ENCODE data around the gene ENTREP1.

- TF ChIP-seq POLR2AphosphoS5 (IDR thresholded peaks at IDR 0.05) (no peak), POLR2A (IDR thresholded peaks at IDR 0.05) (no peak)
- TF ChIP-seq, protein P1, sequence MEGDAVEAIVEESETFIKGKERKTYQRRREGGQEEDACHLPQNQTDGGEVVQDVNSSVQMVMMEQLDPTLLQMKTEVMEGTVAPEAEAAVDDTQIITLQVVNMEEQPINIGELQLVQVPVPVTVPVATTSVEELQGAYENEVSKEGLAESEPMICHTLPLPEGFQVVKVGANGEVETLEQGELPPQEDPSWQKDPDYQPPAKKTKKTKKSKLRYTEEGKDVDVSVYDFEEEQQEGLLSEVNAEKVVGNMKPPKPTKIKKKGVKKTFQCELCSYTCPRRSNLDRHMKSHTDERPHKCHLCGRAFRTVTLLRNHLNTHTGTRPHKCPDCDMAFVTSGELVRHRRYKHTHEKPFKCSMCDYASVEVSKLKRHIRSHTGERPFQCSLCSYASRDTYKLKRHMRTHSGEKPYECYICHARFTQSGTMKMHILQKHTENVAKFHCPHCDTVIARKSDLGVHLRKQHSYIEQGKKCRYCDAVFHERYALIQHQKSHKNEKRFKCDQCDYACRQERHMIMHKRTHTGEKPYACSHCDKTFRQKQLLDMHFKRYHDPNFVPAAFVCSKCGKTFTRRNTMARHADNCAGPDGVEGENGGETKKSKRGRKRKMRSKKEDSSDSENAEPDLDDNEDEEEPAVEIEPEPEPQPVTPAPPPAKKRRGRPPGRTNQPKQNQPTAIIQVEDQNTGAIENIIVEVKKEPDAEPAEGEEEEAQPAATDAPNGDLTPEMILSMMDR (IDR thresholded peaks at IDR 0.05 in 8 of 11, conservative IDR thresholded peaks at IDR 0.05 in 3 of 11) = no peak
Measured at GRCh38 chr9:69303331-69303730, 21.7 kb upstream of the ENTREP1 start.
